Activated CD4-positive, alpha-beta T cell treated with anti-CD3 and anti-CD28 coated beads, Interleukin-10, Interleukin-2, amounts not matched to agents 100 ng/mL and 50 ng/mL, durations not matched to agents 16 hours and 8 hours (primary cell): ENCODE results near the gene HUS1B.
A peak's percentile ranks its signal among the peaks of the same experiment; 100 is the strongest.
"Not testable (repeated sequence)": the region's sequence is repeated elsewhere in the genome, so short reads cannot be mapped to it uniquely, and the experiment has no call there.

Source experiments
- DNase-seq: peaks from one replicate; pipeline ENCODE4 v3.0.0-alpha.2; 2020

HUS1B gene

DNA sequence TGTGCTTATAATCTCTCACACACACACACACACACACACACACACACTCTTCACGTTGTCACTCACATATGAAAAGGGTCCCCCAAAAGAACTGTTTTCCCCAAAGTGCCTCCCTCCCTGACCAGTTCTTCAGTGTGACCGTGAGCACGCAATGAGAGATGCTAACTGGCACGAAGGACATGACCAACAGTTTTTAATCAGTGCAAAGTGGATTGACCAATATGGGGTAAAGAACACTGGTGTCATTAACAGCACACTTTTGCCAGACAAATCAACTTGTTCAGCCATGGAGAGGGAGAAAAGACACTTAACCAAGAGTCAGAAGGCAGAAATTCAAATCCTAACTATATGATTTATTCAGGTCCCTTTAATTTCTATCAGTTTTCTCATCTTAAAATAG, 21.0 kb upstream of the HUS1B start:
- no peak for DNase-seq

DNA sequence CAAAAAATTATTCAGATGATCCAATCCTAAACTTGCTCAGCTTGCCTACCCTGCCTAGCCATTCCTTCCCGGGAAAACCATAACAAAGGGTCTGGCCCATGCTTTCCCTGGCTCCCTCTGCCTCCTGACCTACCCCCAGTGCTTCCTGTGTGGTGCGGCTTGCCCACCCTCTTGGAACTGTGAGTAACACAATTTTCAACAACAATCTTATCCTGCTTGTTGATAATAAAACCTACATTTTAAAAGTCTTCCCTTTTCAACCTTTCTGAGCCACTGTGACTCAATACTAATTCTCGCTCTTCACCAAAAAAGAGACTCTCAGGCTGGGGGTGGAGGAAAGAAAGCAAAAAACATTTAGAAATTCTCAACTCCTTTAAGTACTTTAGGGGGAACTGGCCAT, 18.1 kb upstream of the HUS1B start:
- no peak for DNase-seq

DNA sequence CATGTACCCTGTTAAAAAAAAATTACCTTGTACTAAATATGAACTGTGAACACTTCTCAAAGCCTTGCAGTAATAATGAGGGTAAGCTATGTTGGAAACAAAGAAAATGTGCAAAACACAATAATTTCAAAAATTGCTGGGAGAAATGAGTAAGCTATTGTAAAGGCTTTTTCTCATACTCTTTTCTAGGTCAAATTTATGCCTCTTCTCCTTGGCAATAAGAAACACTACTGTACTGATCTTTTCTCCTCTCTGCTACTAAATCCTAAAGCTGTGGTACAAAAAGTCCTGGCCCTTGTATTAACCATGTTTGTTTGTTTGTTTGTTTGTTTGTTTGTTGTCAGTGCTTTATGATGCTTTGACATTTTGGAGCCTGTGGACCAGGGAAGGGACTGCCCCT, 17.5 kb upstream of the HUS1B start:
- no peak for DNase-seq

GRCh38 chr6:667253-667927, 10.5 kb upstream of the HUS1B start:
- DNase-seq = no peak

DNA sequence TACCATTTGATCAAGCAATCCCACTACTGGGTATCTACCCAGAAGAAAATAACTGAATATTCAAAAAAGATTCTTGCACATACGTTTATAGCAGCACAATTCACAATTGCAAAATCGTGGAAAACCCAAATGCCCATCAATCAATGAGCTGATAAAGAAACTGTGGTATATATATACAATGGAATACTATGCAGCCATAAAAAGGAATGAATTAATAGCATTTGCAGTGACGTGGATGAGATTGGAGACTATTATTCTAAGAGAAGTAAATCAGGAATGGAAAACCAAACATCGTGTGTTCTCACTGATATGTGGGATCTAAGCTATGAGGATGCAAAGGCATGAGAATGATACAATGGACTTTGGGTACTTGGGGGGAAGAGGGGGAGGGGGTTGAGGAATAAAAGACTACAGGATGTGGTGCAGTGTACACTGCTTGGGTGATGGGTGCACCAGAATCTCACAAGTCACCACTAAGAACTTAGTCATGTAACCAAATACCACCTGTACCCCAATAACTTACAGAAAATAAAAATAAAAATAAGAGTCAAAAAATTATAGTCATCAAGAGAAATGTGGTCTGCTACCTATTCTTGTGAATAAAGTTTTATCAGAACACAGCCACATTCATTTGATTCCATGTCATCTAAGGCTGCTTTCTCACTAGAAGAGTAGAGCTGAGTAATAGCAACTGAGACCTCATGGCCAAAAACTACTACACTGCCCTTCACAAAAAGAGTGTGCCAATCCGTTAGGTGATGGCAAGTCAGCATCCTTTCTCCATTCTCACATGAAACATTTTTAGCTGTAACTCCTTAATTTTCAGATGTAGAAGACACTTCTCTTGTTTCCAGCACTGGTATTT, 8.7 kb upstream of the HUS1B start:
- no peak for DNase-seq

GRCh38 chr6:663788-664187, 6.9 kb upstream of the HUS1B start:
- DNase-seq = not testable (repeated sequence)

- no peak for DNase-seq
Measured at GRCh38 chr6:659716-660581, 3.0 kb upstream of the HUS1B start.

DNA sequence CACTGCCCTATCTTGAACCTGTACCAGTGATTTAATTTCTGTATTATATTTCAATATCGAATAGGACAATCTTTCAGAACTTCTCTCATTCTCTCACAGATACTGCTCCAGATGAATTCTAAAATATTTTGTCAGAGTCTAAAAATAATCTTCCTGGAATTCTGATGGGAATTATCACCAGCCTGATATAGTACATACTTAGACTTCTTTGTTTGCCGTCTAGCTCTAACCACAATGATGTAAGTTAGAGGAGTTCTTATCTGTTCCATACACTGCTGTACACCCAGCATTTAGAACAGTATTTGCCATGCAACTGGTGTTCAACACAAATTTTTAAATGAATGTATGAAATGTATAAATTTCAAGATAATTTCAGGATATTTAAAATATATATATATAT, 1.3 kb upstream of the HUS1B start:
- no peak for DNase-seq

DNA sequence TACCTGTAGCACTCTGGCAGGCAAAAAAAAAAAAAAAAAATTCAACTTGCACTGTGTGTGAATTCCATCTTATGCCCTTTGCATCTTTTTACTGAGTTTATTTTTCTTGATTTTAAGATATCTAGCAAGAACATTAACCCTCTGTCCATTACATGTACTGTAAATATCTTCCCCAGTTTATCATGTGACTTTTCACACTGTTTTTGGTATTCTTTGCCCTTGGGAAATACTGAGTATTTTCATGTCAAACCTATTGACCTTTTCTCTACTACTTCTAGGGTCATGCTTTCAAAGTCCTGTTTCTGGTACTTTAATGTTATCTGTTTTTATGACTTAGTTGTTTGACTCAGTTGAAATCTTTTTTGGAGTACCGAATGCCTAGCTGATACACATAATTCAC, 843 bp upstream of the HUS1B start:
- DNase-seq = no peak

- DNase-seq = no peak
Measured at GRCh38 chr6:654136-654535, 2.8 kb downstream of the HUS1B start.

DNA sequence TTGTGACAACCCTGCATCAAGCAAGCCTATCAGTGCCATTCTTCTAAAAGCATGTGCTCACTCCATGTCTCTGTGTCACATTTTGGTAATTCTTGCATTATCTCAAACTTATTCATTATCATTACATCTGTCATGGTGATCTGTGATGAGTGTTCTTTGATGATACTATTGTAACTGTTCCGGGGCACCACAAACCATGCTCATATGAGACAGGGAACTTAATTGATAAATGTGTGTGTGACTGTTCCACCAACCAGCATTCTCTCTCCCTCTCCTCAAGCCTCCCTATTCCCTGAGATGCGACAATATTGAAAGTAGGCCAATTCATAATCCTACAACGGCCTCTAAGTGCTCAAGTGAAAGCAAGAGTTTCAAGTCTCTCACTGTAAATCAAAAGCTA, 4.0 kb downstream of the HUS1B start:
- DNase-seq = peak; percentile 30

DNA sequence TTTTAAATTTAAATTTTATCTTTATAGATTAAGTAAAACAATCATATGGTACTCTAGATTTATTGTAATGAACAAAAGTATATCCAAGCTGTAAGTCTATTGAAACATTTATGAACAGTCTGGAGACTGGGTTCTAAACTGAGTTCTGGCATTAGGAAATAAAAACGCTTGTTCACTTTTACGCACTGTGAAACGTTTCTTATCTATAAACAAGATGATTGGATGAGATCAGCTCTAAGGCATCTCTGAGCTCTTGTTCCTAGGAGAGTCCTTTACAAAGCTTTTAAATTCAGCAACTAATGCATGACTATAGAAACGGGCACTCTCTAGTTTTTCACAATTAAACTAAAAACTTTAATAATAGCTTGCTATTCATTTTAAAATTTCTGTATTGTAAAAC, 6.8 kb downstream of the HUS1B start:
- no peak for DNase-seq

DNA sequence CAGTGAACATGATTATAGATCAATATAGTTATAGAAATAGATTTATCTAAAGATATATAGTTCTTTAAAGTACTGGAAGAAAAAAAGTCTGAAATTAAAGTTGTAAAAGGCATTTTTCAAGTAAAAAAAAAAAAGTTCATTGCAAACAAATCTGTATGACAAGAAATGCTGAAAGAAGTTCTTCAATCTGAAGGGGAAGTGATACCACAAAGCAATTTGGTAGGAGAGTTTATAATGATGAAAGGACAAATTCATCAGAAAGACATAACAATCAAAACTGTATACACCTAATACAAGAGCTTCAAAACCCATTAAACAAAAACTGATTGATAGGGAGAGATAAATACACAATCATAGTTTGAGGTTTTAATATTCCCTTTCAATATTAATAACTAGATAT, 14.1 kb downstream of the HUS1B start:
- DNase-seq = no peak

DNA sequence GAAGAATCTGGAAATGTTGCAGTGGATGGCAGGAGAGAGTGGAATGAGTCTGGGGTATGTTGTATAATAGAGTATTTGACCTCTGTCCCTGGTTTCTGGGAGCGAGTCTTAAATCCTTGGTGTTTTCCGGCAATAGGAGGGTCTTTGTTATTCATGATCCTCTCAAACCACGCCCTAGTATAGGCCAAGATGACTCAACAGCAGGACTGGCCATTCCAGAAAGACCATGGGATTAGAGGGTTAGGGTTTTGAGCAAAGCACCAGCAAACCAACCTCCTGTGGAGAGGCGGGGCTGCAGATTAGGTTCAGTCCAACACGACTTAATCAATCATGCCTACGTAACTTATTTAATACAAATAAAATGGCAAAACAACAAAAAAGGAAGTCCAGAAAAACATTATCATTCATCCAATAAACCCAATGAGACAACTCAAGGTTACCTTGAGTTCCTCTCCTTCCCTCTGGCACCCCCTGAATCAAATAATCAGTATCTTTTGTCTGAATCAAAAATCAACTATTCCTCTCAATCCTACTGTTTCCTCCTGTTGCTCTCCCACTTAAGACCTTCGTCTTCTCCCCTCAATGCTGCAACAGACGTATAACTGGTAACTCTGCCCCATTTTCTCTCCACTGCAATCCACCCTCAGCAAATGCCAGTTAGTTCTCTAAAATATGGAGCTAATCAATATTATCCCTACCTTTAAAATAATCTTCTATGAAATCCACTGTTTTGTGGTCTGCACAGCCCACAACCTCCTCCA, 15.5 kb downstream of the HUS1B start:
- no peak for DNase-seq

- DNase-seq = peak; percentile 86
Measured at GRCh38 chr6:636488-636887, 20.4 kb downstream of the HUS1B start.

DNA sequence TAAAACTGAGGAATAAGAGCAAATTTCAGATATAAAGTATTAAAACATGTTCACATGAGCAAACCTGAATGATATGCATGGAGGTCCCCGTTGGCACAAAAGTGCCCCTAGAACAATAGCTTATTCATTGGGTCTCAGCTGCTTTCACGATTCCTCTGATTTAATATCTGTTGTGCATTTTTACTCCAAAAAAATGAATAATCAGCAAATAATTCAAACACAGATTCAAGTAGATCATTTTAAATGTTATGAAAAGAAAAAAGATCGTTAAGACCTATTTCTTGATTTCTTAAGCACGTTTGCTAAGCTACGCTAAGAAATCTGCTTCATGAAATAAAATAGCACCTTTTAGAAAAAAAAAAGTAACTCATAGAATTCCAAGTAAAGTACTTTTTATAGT, 21.7 kb downstream of the HUS1B start:
- DNase-seq = no peak

DNA sequence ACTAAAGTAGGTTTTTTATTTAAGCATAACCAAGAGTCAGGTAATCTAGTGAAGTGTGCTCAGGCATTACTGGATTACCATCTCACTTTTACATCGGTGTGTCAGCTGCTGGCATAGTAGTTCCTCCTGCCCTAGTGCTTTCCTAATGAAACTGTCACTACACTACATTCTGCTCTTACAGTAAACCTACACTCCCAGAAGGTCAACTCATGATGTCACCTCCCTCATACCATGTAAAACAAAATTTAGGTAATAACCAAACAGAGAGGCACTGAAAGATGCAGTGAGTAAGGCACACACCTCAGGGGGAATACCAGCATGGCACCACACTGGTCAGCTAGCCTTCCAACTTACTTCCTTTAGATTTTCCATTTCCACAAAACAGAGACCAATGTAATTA, 23.3 kb downstream of the HUS1B start:
- peak; percentile 15 for DNase-seq

DNA sequence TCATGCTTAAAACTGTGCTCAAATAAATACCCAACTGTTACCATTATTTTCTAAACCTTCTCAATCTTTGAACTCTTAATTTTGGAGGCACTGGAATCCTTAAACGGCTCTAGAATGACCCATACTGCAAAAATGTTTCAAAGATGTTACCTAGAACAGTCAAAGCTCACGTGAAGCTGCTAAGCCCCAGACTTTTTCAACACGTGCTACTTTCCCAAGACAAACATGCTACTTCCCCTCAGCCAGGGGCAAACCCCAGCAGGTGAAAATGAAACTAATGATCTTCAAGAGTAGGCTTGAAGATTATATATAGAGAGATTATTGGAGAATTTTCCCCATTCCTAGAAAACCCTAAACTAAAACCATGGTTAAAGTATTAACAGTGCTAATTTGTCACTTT, 28.1 kb downstream of the HUS1B start:
- no peak for DNase-seq

DNA sequence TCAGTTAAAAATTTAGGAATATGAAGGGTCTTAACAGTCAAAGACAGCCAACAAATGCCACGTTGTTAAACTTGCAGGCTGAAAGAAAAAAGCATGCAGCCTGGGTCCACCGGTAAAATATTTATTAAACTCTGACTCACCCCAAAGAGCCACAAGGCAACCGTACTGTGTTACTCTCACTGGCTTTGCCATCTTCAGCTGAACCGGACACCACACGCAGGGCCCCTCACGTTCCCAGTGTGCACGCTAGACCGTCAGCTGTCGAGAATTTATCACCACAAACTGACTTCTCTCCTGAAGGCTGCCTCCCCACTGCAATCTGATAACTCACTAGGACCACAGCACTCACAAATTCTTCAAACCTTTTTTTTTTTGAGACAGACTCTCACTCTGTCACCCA, 30.7 kb downstream of the HUS1B start:
- DNase-seq = no peak

- no peak for DNase-seq
Measured at GRCh38 chr6:624979-625378, 31.9 kb downstream of the HUS1B start.

- no peak for DNase-seq
Measured at GRCh38 chr6:622462-622861, 34.4 kb downstream of the HUS1B start.

- no peak for DNase-seq
Measured at GRCh38 chr6:621931-622330, 35.0 kb downstream of the HUS1B start.

DNA sequence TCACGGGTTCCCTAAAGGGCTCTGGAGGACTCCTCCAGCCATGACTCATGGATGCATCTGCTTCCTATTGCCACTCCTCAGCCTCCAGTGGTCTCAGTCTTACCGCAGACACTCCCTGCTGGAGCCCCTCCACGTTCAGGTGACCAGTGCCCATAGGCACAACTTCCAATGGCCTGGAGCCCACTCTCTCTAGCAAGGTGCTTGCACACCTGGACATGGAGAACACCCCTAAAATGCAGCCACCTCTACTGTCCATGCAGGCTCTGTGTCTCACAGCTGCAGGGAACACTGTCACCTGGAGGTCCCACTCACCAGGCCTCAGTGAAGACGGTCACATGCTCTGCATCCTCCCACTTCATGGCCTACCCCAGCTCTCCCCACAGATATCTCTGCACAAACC, 36.0 kb downstream of the HUS1B start:
- no peak for DNase-seq
